ENCODE measurements around the gene UBAP1. TPM values are rescaled to one million over a fixed set of nuclear protein-coding genes. Genes with fewer than 3 reads are reported as not detected.

UBAP1 gene
- total and polyA plus RNA-seq, 9 of the 15 experiments (the other 6 are each of a cell fraction or from before 2014, with no cell fraction given) = 1.3 to 33.4 (median 16.5) TPM

- TF ChIP-seq E2F5 (CRISPR knock-in tag; IDR thresholded peaks at IDR 0.05) (no peak), ARNT (IDR thresholded peaks at IDR 0.05) (no peak)
Observed at GRCh38 chr9:34249274-34249673, 70.4 kb downstream of the UBAP1 start (continued).

- intact Hi-C loops (cut with micrococcal nuclease) = loop anchor here (10.0 kb wide), 2 partner anchors 126 to 166 kb away; partner anchors contain the start of gene DCAF12
Observed at GRCh38 chr9:34250721-34251120, 71.9 kb downstream of the UBAP1 start.

More at GRCh38 chr9:34250721-34251120, 71.9 kb downstream of the UBAP1 start:
- H3K4me2 ChIP-seq (ENCODE audit: insufficient read depth, low read length) = no peak overlapping the region
- H3K27me3 ChIP-seq (ENCODE audit: control insufficient read depth in 2 of 2, insufficient read depth in 2 of 2, low read length in 2 of 2) = no peaks in the 10 kb centered on the region
- ATAC-seq (no peak), FAIRE-seq (no peak), DNase-seq (ENCODE audit: extremely low read depth in 1 of 4, low spot score in 3 of 4) (no peak)
- ChIA-PET CTCF (ENCODE audit: low intra/inter-chr PET ratio) (no interaction called here), POLR2A (interaction anchor here (0.5 to 1.4 kb wide), 2 partner anchors 15 to 274 kb away, joined by 3 to 4 read pairs; no protein-coding TSS in a partner anchor)
- H3K27ac ChIP-seq (ENCODE audit: extremely low read depth, low read depth, low read length) = no peak overlapping the region
- peaks cover 82% of the 10 kb centered on the region; the same call in 2 of the 3 replicates for H3K36me3 ChIP-seq (ENCODE audit: control insufficient read depth, insufficient read depth, low read length)
- H4K20me1 ChIP-seq (replicated peaks; ENCODE audit: control insufficient read depth, insufficient read depth, low read length) = no peaks in the 10 kb centered on the region; the same call in 1 of the 2 replicates
- BruUV-seq (replicated peaks) = no TSS peak
- WGBS (ENCODE audit: insufficient coverage, low coverage, missing lambda C conversion rate) = no CpG with 5 or more reads among the region's 2 CpGs
- no peaks in the 10 kb centered on the region for H3K9me3 ChIP-seq (replicated peaks; ENCODE audit: control insufficient read depth, insufficient read depth, low read depth, low read length)
- H3K79me2 ChIP-seq (ENCODE audit: control insufficient read depth, insufficient read depth, low read length) = peaks cover 6% of the 10 kb centered on the region; the same call in 2 of the 3 replicates
- no peak overlapping the region for H2AFZ ChIP-seq (ENCODE audit: low read depth, low read length)
- no peak overlapping the region for H3K4me3 ChIP-seq
- in situ Hi-C loops (cut with MboI) = no loop called here
- no peaks in the 10 kb centered on the region for H3K9me1 ChIP-seq (ENCODE audit: control insufficient read depth, insufficient read depth, low read length)
- H3K9ac ChIP-seq (ENCODE audit: insufficient read depth in 1 of 2, low read depth in 2 of 2, low read length in 2 of 2) = no peak overlapping the region
- TF ChIP-seq SAP30 (IDR thresholded peaks at IDR 0.05; ENCODE audit: borderline replicate concordance, insufficient read depth, low read depth, low read length, poor library complexity, severe bottlenecking) (no peak), SRSF7 (optimal IDR thresholded peaks at IDR 0.05; ENCODE audit: low read depth, low read length) (no peak)
- peaks cover 0 to 4% of the 10 kb centered on the region in 2 experiments; a peak in 2 of 5 replicates for H3K4me1 ChIP-seq (replicated peaks in 1 of 2; ENCODE audit: control insufficient read depth in 2 of 2, insufficient read depth in 2 of 2, low read length in 2 of 2)
